Sigmoid colon (tissue), 7 donors: ENCODE measurements around the gene MT1X. TPM values are rescaled to one million over a fixed set of nuclear protein-coding genes. Genes with fewer than 3 reads are reported as not detected.

Source experiments
- DNase-seq: peaks from one replicate; pipeline ENCODE4 v3.0.0-alpha.2; 2019
- H3K27ac ChIP-seq, 4 donors: fragments of 200-600 bp; sonication (generic); one replicate each; pipeline ENCODE4 v1.5.1; 2016 to 2019; ENCODE audit warnings: mild to moderate bottlenecking in 1 of 4
- H3K27me3 ChIP-seq, 3 donors: fragments of 200-600 bp; sonication (generic); one replicate each; pipeline ENCODE4 v1.5.1; 2019; ENCODE audit warnings: mild to moderate bottlenecking in 1 of 3
- H3K36me3 ChIP-seq, 4 donors: fragments of 200-600 bp; sonication (generic); one replicate each; pipeline ENCODE4 v1.5.1; 2016 to 2019
- H3K4me1 ChIP-seq, 4 donors: fragments of 200-600 bp; sonication (generic); one replicate each; pipeline ENCODE4 v1.5.1; 2017 to 2019
- H3K4me3 ChIP-seq, 4 donors: fragments of 200-600 bp; sonication (generic); one replicate each; pipeline ENCODE4 v1.5.1; 2017 to 2019; ENCODE audit warnings: mild to moderate bottlenecking in 2 of 4, moderate library complexity in 1 of 4
- H3K9me3 ChIP-seq, 4 donors: fragments of 200-600 bp in 3 of 4; sonication (generic) in 3 of 4; one replicate each; pipeline versions ENCODE4 v1.5.1 to v1.6.1; 2013 to 2019
- CTCF ChIP-seq, 4 experiments: fragments of 450-650 bp in 3 of 4; fragments of 200-600 bp in 1 of 4; IDR thresholded peaks; one replicate each; pipeline ENCODE4 v1.5.1; 2016 to 2019; ENCODE audit warnings: antibody characterized with exemption in 4 of 4, mild to moderate bottlenecking in 3 of 4, moderate library complexity in 2 of 4
- EP300 ChIP-seq, 4 donors: sonication (generic); formaldehyde crosslinking; IDR thresholded peaks; one replicate each; pipeline ENCODE4 v1.6.1; 2017; ENCODE audit warnings: antibody characterized with exemption in 4 of 4
- POLR2A ChIP-seq, 2 donors: fragments of 450-650 bp; IDR thresholded peaks; one replicate each; pipeline ENCODE4 v1.6.1; 2016; ENCODE audit warnings: antibody characterized with exemption in 2 of 2, mild to moderate bottlenecking in 2 of 2, moderate library complexity in 2 of 2
- POLR2AphosphoS5 ChIP-seq, 4 donors: sonication (generic); formaldehyde crosslinking; IDR thresholded peaks; one replicate each; pipeline ENCODE4 v1.6.1; 2017; ENCODE audit warnings: antibody characterized with exemption in 4 of 4
- WGBS, 2 donors: extraction: QIAGEN DNeasy Blood & Tissue Kit; methylation state at CpG; one replicate each; pipeline ENCODE4 v1.1.7; 2013; 5-methylcytosine and 5-hydroxymethylcytosine counted together
- intact Hi-C: fragments of 100-400 bp; cut with DNase I; formaldehyde crosslinking; loops from one replicate; pipeline ENCODE4 v1.15.1; 2023
- polyA plus RNA-seq, 3 donors: library from polyadenylated mRNA; stranded (reverse); fragments of 200-250 nt; gene quantifications; one replicate each; pipeline ENCODE4 v1.2.3, GENCODE V29; 2013
- total RNA-seq, 4 donors: library from RNA; depleted of rRNA; stranded (reverse); fragments of >200 nt; gene quantifications; one replicate each; pipeline ENCODE4 v1.1.0, GENCODE V29; 2016
- donor health status: healthy with polysubstance abuse.
- donor health status: Bipolar disorder and iron deficiency.
- donor health status: healthy.

MT1X gene
- total and polyA plus RNA-seq, 7 donors, result 90.3 to 1,592 (median 414) TPM

GRCh38 chr16:56697456-56698155, 15.3 kb downstream of the MT1X start:
- H3K4me3 ChIP-seq, result no peak overlapping the region
- peaks cover 0 to 3% (median 0%) of the 10 kb centered on the region in 4 donors for H3K4me1 ChIP-seq
- H3K27ac ChIP-seq, result no peak overlapping the region
- TF ChIP-seq EP300 (IDR thresholded peaks at IDR 0.05), result no peak
- no peak for TF ChIP-seq POLR2AphosphoS5 (IDR thresholded peaks at IDR 0.05)
- TF ChIP-seq CTCF (IDR thresholded peaks at IDR 0.05), result no peak
- TF ChIP-seq POLR2A (IDR thresholded peaks at IDR 0.05), result no peak
- DNase-seq, result no peak
- WGBS, 2 donors, result 91 to 94% methylated on average over 5 of the region's 5 CpGs
- intact Hi-C loops, result loop anchor here (5.0 kb wide), 1 partner anchor 110 kb away; the partner anchor contains the start of gene MT3
- H3K9me3 ChIP-seq, result peaks cover 0 to 4% (median 0%) of the 10 kb centered on the region in 4 donors
- H3K36me3 ChIP-seq, result no peaks in the 10 kb centered on the region
- H3K27me3 ChIP-seq, result no peaks in the 10 kb centered on the region

GRCh38 chr16:56700195-56700594, 17.9 kb downstream of the MT1X start:
- H3K27me3 ChIP-seq, result no peaks in the 10 kb centered on the region
- H3K9me3 ChIP-seq, result peaks cover 0 to 4% (median 0%) of the 10 kb centered on the region in 4 donors
- intact Hi-C loops, result loop anchor here (5.0 kb wide), 1 partner anchor 98 kb away; no protein-coding TSS in a partner anchor
- no peak for DNase-seq
- H3K4me3 ChIP-seq, result no peak overlapping the region
- TF ChIP-seq POLR2AphosphoS5 (IDR thresholded peaks at IDR 0.05), result no peak
- no peak for TF ChIP-seq POLR2A (IDR thresholded peaks at IDR 0.05)
- TF ChIP-seq EP300 (IDR thresholded peaks at IDR 0.05), result no peak
- no peak for TF ChIP-seq CTCF (IDR thresholded peaks at IDR 0.05)
- H3K27ac ChIP-seq, result no peak overlapping the region
- 0 to 100% methylated on average over 1 of the region's 1 CpG for WGBS, 2 donors
- H3K4me1 ChIP-seq, result peaks cover 0 to 3% (median 0%) of the 10 kb centered on the region in 4 donors
- H3K36me3 ChIP-seq, result no peaks in the 10 kb centered on the region

- no peak for DNase-seq
- Histone ChIP-seq H3K27me3 (no peaks in the 10 kb centered on the region), H3K27ac (no peak overlapping the region), H3K36me3 (no peaks in the 10 kb centered on the region), H3K9me3 (peaks cover 0 to 4% (median 0%) of the 10 kb centered on the region in 4 donors), H3K4me1 (peaks cover 0 to 3% (median 0%) of the 10 kb centered on the region in 4 donors), H3K4me3 (no peak overlapping the region)
- intact Hi-C loops, result loop anchor here (5.0 kb wide), 1 partner anchor 98 kb away; no protein-coding TSS in a partner anchor
- TF ChIP-seq CTCF (IDR thresholded peaks at IDR 0.05) (no peak), EP300 (IDR thresholded peaks at IDR 0.05) (no peak), POLR2AphosphoS5 (IDR thresholded peaks at IDR 0.05) (no peak), POLR2A (IDR thresholded peaks at IDR 0.05) (no peak)
- 96% methylated on average over 1 of the region's 1 CpG for WGBS, 2 donors
These were observed 18.4 kb downstream of the MT1X start for GRCh38 chr16:56700631-56701030.

- H3K36me3 ChIP-seq, result no peaks in the 10 kb centered on the region
- peaks cover 0 to 3% (median 0%) of the 10 kb centered on the region in 4 donors for H3K4me1 ChIP-seq
- H3K9me3 ChIP-seq, result peaks cover 0 to 4% (median 0%) of the 10 kb centered on the region in 4 donors
- H3K27ac ChIP-seq, result no peak overlapping the region
- intact Hi-C loops, result loop anchor here (5.0 kb wide), 1 partner anchor 99 kb away; no protein-coding TSS in a partner anchor
- WGBS, 2 donors, result 85 to 92% methylated on average over 7 of the region's 7 CpGs
- H3K4me3 ChIP-seq, result no peak overlapping the region
- no peak for DNase-seq
- TF ChIP-seq POLR2A (IDR thresholded peaks at IDR 0.05) (no peak), CTCF (IDR thresholded peaks at IDR 0.05) (no peak), EP300 (IDR thresholded peaks at IDR 0.05) (no peak), POLR2AphosphoS5 (IDR thresholded peaks at IDR 0.05) (no peak)
- H3K27me3 ChIP-seq, result no peaks in the 10 kb centered on the region
These were observed 19.3 kb downstream of the MT1X start for GRCh38 chr16:56701534-56701933.
